Measurements from ENCODE around the gene TSC2.
"Not testable (repeated sequence)": the region's sequence is repeated elsewhere in the genome, so short reads cannot be mapped to it uniquely, and the experiment has no call there.

The TSC2 gene

DNA sequence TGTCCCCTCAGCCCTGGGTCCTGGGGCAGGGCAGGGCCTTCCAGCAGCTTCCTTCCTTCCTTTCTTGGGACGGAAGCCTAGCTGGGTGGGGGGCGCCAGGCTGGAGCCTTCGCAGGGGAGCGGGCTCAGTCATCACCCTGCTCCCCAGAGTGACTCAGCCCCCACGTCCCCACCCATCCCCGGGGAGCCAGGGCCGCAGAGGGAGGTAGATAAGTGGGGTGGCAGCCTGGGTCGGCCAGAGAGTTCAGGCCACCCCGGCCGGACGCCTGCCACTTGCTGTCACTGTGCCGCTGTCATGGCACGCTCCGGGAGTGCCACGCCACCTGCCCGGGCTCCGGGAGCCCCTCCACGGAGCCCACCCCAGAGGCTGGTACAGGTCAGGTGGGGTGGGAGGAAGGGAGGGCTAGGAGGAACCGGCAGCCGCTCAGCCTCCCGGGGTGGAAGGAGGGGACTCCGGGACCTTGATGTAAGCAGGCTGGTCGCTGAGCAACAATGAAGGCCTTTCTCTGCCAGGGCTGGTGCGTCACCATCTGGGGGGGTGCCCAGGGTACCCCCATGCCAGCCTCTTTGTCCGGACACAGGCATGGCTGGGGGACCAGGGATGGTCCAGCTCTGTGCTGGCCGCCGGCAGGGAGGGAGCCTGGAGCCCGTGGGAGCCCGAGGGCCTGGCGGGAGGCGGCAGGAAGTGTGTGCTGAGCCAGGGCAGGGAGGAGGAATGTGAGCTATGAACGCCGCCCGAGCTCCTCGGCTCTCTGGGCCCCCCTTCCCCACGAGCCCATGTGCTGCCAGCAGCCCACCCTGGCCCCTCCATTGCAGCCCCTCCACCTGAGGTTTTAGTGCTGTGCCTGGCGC, 14.5 kb upstream of the TSC2 start:
- TF ChIP-seq, protein P1, sequence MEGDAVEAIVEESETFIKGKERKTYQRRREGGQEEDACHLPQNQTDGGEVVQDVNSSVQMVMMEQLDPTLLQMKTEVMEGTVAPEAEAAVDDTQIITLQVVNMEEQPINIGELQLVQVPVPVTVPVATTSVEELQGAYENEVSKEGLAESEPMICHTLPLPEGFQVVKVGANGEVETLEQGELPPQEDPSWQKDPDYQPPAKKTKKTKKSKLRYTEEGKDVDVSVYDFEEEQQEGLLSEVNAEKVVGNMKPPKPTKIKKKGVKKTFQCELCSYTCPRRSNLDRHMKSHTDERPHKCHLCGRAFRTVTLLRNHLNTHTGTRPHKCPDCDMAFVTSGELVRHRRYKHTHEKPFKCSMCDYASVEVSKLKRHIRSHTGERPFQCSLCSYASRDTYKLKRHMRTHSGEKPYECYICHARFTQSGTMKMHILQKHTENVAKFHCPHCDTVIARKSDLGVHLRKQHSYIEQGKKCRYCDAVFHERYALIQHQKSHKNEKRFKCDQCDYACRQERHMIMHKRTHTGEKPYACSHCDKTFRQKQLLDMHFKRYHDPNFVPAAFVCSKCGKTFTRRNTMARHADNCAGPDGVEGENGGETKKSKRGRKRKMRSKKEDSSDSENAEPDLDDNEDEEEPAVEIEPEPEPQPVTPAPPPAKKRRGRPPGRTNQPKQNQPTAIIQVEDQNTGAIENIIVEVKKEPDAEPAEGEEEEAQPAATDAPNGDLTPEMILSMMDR (IDR thresholded peaks at IDR 0.05): no peak
- peak; percentile 93 for DNase-seq (ENCODE audit: low spot score)
- H3K4me3 ChIP-seq: peak overlapping the region; percentile 70
- peak overlapping the region; percentile 87 to 97 for H3K27ac ChIP-seq

DNA sequence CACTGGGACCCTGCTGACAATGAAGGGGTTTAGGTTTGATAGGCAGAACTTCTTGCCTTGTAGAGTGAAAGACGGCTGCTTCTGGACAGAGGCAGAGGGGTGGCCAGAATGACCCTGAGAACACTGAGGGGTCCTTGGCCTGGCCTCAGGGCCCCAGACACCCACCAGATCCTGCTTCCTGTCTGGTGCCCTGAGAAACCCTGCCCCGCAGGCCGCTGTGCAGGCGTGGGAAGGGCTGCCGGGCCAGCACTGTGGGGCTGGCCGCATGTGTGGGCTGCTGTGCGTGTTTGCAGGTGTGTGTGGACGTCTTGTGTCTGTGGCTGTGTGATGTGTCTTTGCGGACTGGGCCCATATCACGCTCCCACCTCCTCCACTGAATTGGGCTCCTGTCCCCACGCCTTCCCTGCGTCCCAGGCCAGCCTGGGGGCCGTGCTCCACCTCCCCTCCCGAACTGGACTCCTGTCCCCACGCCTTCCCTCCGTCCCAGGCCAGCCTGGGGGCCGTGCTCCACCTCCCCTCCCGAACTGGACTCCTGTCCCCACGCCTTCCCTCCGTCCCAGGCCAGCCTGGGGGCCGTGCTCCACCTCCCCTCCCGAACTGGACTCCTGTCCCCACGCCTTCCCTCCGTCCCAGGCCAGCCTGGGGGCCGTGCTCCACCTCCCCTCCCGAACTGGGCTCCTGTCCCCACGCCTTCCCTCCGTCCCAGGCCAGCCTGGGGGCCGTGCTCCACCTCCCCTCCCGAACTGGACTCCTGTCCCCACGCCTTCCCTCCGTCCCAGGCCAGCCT, 13.7 kb upstream of the TSC2 start:
- not testable (repeated sequence) for DNase-seq (ENCODE audit: low spot score)
- H3K4me3 ChIP-seq: peak overlapping the region; percentile 70
- H3K27ac ChIP-seq: peak overlapping the region; percentile 87 to 97

DNA sequence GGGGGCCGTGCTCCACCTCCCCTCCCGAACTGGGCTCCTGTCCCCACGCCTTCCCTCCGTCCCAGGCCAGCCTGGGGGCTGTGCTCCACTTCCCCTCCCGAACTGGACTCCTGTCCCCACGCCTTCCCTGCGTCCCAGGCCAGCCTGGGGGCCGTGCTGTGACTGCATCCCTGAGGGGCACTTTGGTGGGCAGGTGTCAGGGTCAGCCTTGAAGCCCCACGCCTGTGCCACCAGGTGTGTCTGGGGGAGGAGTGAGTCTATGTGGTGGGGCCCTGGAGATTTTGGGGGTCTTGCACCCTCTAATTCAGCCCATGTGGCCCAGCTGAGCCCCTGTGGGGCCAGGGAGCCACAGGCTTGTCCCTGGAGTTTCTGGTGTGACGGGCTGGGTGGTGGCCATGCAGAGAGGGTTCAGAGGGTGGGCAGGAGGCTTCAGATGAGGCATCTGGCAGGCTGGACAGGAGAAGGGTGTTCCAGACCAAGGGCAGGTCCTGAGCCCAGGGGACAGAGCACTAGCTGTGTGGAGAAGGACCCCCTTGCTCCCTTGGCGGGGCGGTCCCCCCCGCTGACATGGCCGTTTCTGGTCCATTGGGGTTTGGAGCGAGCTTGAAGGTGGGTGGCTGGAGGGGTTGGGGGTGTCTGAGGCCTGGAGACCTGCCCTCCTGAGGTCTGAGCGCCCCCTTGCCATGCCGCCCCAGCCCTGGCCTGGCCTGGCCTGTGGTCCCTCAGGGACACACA, 12.9 kb upstream of the TSC2 start:
- Histone ChIP-seq H3K27ac (peak overlapping the region; percentile 81 to 97), H3K4me3 (peak overlapping the region; percentile 62)
- TF ChIP-seq, protein P1 (IDR thresholded peaks at IDR 0.05): no peak
- no peak for DNase-seq (ENCODE audit: low spot score)

DNA sequence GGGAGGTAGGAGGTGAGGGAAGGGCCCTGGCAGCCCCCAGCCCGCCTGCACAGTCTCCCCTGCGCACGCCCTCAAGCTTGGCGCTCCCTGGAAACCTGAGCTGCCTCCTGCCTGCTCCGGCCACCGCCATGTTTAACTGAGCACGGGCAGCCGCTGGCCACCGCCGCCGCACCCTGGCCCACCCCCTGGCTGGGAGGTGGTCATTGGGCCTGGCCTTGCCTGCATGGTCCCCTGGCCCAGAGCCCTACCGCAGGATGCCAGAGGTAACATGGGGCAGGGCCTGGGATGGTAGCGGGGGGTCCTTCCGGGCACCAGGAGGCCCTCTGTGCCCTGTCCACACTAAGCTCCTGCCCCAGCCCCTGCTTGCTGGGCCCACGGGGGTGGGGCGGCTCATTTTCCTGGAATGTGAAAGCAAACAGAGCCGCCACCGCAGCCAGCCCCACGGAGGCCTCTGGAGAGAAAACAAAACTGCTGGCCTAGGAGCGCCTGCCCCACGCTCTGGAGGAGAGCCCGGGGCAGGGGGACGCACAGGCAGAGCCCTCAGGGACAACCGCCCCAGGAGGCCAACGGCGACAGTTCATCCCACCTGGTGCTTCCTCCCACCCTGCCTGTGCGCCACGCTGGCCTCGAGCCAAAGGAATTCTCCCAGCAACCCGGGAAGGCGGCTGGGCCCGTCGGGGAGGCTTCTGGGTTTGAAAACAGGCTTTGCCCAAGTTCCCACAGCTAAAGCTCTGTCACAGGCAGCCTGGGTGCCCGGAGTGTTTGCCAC, 12.2 kb upstream of the TSC2 start:
- peak overlapping the region; percentile 62 for H3K4me3 ChIP-seq
- no peak for DNase-seq (ENCODE audit: low spot score)

DNA sequence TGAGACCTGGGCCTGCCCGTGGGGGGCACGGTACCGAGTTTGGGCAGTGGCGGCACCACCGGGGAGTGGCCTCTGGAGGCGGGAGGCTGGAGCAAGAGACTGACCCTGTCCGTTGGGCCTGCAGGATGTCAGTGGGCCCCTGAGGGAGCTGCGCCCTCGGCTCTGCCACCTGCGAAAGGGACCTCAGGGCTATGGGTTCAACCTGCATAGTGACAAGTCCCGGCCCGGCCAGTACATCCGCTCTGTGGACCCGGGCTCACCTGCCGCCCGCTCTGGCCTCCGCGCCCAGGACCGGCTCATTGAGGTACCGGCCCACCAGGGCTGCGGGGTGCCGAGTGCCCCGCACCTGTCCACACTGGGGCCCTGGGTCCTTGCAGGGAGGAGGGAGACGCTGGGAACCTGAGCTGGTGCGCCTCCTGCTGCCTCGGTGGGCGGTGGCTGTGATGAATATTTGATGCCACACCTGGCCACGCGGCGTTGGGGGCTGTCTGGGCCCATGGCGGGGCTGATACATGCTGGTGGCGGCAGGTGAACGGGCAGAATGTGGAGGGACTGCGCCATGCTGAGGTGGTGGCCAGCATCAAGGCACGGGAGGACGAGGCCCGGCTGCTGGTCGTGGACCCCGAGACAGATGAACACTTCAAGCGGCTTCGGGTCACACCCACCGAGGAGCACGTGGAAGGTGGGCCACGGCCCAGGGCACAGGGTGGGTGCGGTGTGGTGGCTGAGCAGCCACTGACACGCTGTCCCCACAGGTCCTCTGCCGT, 11.4 kb upstream of the TSC2 start:
- TF ChIP-seq, protein P1 (IDR thresholded peaks at IDR 0.05): no peak
- peak overlapping the region; percentile 81 to 97 for H3K27ac ChIP-seq
- peak overlapping the region; percentile 62 for H3K4me3 ChIP-seq
- DNase-seq (ENCODE audit: low spot score): no peak

More for the DNA sequence above, 12.2 kb upstream of the TSC2 start:
- H3K27ac ChIP-seq: peak overlapping the region; percentile 81 to 97
- TF ChIP-seq, protein P1 (IDR thresholded peaks at IDR 0.05): no peak

DNA sequence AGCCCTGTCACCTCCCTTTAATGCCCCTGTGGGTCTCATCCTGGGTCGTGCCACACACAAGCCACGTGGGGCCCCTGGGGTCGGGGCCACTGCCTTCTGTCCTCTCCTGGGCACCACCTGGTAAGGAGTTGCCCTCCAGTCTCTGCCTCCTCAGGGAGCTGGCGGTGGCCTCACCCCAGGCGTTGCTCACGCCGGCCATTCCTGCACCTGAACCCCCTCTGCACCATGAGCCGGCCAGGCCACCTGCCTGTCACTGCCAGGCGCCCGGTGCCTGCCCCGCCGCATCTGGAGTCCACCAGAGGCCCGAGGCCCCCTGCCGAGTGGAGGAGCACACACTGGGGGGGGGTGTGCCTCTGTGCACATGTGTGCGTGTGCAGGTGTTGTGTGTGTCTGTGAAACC, 10.7 kb upstream of the TSC2 start:
- Histone ChIP-seq H3K27ac (peak overlapping the region; percentile 81 to 97), H3K4me3 (no peak overlapping the region)
- TF ChIP-seq, protein P1 (IDR thresholded peaks at IDR 0.05): no peak
- DNase-seq (ENCODE audit: low spot score): no peak

All from coronary artery (tissue), 2 donors.